ENCODE data around the gene C6orf15.
"Not testable (repeated sequence)": the region's sequence is repeated elsewhere in the genome, so short reads cannot be mapped to it uniquely, and the experiment has no call there.

C6orf15 gene

DNA sequence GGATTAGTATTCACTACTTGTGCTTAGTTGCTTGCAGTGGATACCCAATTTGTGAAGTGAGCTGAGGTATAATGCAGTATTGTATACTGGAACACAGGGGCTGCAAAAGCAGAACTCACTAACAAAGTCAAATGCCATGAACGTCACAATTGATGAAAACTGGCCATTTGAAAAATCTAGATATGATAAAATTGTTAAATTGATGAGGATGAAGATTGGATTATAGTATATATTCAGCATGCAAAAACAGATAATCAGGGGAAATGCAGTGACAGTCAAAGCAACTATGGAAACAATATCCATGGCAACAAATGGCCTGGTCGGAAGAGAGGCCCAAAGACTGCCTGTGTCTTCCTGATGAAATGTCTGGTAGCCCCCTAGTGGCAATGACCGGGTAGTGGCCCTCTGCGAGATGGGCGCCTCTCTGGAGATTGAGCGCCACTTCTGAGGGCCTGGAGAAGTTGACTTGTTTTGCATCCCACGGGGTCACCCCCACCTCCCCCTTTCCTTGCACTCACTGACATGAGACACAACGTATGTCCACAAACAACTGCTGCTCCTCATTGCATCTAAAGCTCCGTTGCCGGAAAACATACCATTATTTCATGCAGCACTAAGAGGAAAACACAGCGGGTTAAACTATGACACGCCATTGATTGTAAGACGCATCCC is 43.6 kb downstream of the C6orf15 start:
- Histone ChIP-seq H3K9ac (ENCODE audit: low read depth, low read length, poor library complexity, severe bottlenecking) (no peak overlapping the region), H3K79me2 (ENCODE audit: insufficient read depth, low read length) (no peaks in the 10 kb centered on the region), H4K20me1 (ENCODE audit: insufficient read depth, low read length, poor library complexity, severe bottlenecking) (no peaks in the 10 kb centered on the region), H3K4me2 (ENCODE audit: low read depth, low read length, poor library complexity, severe bottlenecking) (no peak overlapping the region), H3K36me3 (ENCODE audit: insufficient read depth, low read length) (no peaks in the 10 kb centered on the region), H3K27me3 (ENCODE audit: insufficient read depth, low read length, poor library complexity, severe bottlenecking) (no peaks in the 10 kb centered on the region), H2AFZ (ENCODE audit: low read length) (no peak overlapping the region), H3K4me3 (ENCODE audit: low read length, poor library complexity, severe bottlenecking) (no peak overlapping the region), H3F3A (ENCODE audit: low read depth) (no peaks in the 10 kb centered on the region), H3K9me3 (ENCODE audit: insufficient read depth, low read depth, low read length) (no peaks in the 10 kb centered on the region), H3K9me2 (replicated peaks; ENCODE audit: low read depth, low read length) (no peaks in the 10 kb centered on the region), H3K4me1 (ENCODE audit: insufficient read depth, low read length, poor library complexity, severe bottlenecking) (no peaks in the 10 kb centered on the region)
- TF ChIP-seq, protein P1, sequence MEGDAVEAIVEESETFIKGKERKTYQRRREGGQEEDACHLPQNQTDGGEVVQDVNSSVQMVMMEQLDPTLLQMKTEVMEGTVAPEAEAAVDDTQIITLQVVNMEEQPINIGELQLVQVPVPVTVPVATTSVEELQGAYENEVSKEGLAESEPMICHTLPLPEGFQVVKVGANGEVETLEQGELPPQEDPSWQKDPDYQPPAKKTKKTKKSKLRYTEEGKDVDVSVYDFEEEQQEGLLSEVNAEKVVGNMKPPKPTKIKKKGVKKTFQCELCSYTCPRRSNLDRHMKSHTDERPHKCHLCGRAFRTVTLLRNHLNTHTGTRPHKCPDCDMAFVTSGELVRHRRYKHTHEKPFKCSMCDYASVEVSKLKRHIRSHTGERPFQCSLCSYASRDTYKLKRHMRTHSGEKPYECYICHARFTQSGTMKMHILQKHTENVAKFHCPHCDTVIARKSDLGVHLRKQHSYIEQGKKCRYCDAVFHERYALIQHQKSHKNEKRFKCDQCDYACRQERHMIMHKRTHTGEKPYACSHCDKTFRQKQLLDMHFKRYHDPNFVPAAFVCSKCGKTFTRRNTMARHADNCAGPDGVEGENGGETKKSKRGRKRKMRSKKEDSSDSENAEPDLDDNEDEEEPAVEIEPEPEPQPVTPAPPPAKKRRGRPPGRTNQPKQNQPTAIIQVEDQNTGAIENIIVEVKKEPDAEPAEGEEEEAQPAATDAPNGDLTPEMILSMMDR (conservative IDR thresholded peaks at IDR 0.05; ENCODE audit: low read length), result peak; percentile 94
- TF ChIP-seq EZH2phosphoT487 (IDR thresholded peaks at IDR 0.05; ENCODE audit: borderline replicate concordance), result no peak

DNA sequence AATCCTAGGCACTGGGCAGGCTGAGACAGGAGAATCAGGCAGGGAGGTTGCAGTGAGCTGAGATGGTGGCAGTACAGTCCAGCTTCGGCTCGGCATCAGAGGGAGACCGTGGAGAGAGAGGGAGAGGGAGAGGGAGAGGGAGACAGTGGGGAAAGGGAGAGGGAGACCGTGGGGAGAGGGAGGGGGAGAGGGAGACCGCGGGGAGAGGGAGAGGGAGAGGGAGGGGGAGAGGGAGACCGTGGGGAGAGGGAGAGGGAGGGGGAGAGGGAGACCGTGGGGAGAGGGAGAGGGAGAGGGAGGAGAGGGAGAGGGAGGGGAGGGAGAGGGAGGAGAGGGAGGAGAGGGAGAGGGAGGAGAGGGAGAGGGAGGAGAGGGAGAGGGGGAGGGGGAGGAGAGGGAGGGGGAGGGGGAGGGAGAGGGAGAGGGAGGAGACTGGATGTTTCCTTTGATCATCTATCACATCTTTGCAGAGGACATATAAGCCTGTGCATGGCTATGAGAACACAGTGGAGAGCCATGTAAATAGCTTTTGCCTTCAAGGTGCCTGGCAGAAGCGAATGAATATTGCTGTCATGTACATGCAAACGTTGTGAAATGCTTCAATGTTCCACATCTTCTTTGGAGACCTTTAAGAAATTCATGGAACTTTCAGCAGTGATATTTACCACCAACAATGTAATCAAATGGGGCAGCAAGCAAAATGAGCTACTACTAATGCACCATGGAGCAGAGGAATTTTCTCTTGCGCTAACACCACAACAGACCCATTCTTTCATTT is 44.3 kb downstream of the C6orf15 start:
- H3K9ac ChIP-seq (ENCODE audit: low read depth, low read length, poor library complexity, severe bottlenecking); H3K4me1 ChIP-seq (ENCODE audit: insufficient read depth, low read length, poor library complexity, severe bottlenecking); H3K27me3 ChIP-seq (ENCODE audit: insufficient read depth, low read length, poor library complexity, severe bottlenecking); H4K20me1 ChIP-seq (ENCODE audit: insufficient read depth, low read length, poor library complexity, severe bottlenecking); H3K9me2 ChIP-seq (replicated peaks; ENCODE audit: low read depth, low read length); H3F3A ChIP-seq (ENCODE audit: low read depth); H3K79me2 ChIP-seq (ENCODE audit: insufficient read depth, low read length); H3K36me3 ChIP-seq (ENCODE audit: insufficient read depth, low read length); H2AFZ ChIP-seq (ENCODE audit: low read length); H3K4me2 ChIP-seq (ENCODE audit: low read depth, low read length, poor library complexity, severe bottlenecking); H3K4me3 ChIP-seq (ENCODE audit: low read length, poor library complexity, severe bottlenecking); H3K9me3 ChIP-seq (ENCODE audit: insufficient read depth, low read depth, low read length): not testable (repeated sequence)

DNA sequence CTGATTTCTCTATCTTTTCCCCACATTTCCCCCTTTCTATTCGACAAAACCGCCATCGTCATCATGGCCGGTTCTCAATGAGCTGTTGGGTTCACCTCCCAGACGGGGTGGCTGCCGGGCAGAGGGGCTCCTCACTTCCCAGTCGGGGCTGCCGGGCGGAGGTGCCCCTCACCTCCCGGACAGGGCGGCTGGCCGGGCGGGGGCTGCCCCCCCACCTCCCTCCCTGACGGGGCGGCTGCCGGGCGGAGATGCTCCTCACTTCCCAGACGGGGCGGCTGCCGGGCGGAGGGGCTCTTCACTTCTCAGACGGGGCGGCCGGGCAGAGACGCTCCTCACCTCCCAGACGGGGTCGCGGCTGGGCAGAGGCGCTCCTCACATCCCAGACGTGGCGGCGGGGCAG is 45.3 kb downstream of the C6orf15 start:
- H3F3A ChIP-seq (ENCODE audit: low read depth); H3K36me3 ChIP-seq (ENCODE audit: insufficient read depth, low read length); H3K4me2 ChIP-seq (ENCODE audit: low read depth, low read length, poor library complexity, severe bottlenecking); H3K9me3 ChIP-seq (ENCODE audit: insufficient read depth, low read depth, low read length); H3K79me2 ChIP-seq (ENCODE audit: insufficient read depth, low read length); H2AFZ ChIP-seq (ENCODE audit: low read length); H3K27me3 ChIP-seq (ENCODE audit: insufficient read depth, low read length, poor library complexity, severe bottlenecking); H3K4me1 ChIP-seq (ENCODE audit: insufficient read depth, low read length, poor library complexity, severe bottlenecking); H4K20me1 ChIP-seq (ENCODE audit: insufficient read depth, low read length, poor library complexity, severe bottlenecking); H3K4me3 ChIP-seq (ENCODE audit: low read length, poor library complexity, severe bottlenecking); H3K9ac ChIP-seq (ENCODE audit: low read depth, low read length, poor library complexity, severe bottlenecking); H3K9me2 ChIP-seq (replicated peaks; ENCODE audit: low read depth, low read length): not testable (repeated sequence)

DNA sequence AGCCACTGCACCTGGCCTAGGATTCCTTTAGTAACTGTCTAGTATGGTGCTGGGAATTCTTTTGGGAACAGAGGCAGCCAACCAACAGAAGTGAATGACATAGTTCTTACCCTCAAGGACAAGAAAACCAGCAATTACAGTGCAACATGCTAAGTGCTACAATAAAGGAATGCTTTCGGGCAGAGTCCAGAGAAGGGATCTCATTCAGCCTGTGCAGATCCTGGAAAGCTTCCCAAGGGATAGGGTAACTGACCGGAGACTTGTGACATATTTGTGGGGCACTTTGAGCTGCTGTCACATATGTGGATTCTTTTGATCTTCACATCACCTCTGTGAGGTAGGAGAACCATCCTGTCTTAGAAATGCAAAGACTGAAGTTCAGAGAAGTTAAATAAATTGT is 46.8 kb downstream of the C6orf15 start:
- H3K79me2 ChIP-seq (ENCODE audit: insufficient read depth, low read length), result no peaks in the 10 kb centered on the region
- H3K9ac ChIP-seq (ENCODE audit: low read depth, low read length, poor library complexity, severe bottlenecking), result no peak overlapping the region
- no peak overlapping the region for H2AFZ ChIP-seq (ENCODE audit: low read length)
- no peaks in the 10 kb centered on the region for H3K9me2 ChIP-seq (replicated peaks; ENCODE audit: low read depth, low read length)
- no peaks in the 10 kb centered on the region for H4K20me1 ChIP-seq (ENCODE audit: insufficient read depth, low read length, poor library complexity, severe bottlenecking)
- no peaks in the 10 kb centered on the region for H3K9me3 ChIP-seq (ENCODE audit: insufficient read depth, low read depth, low read length)
- H3F3A ChIP-seq (ENCODE audit: low read depth), result no peaks in the 10 kb centered on the region
- H3K4me1 ChIP-seq (ENCODE audit: insufficient read depth, low read length, poor library complexity, severe bottlenecking), result no peaks in the 10 kb centered on the region
- no peak overlapping the region for H3K4me3 ChIP-seq (ENCODE audit: low read length, poor library complexity, severe bottlenecking)
- no peak overlapping the region for H3K4me2 ChIP-seq (ENCODE audit: low read depth, low read length, poor library complexity, severe bottlenecking)
- no peaks in the 10 kb centered on the region for H3K27me3 ChIP-seq (ENCODE audit: insufficient read depth, low read length, poor library complexity, severe bottlenecking)
- TF ChIP-seq, protein P1 (conservative IDR thresholded peaks at IDR 0.05; ENCODE audit: low read length), result no peak
- TF ChIP-seq EZH2phosphoT487 (IDR thresholded peaks at IDR 0.05; ENCODE audit: borderline replicate concordance), result no peak
- no peaks in the 10 kb centered on the region for H3K36me3 ChIP-seq (ENCODE audit: insufficient read depth, low read length)
